Stimulated activated CD4-positive, alpha-beta T cell treated with anti-CD3 and anti-CD28 coated beads, Interleukin-15, amount 100 ng/mL, for 1 hour (primary cell): Measurements from ENCODE around the gene PAK3.

Experiments used
- DNase-seq, 2 donors: peaks; one replicate each; pipeline ENCODE4 v3.0.0-alpha.2; 2020; ENCODE audit warnings: low read depth in 1 of 2, low spot score in 1 of 2

The PAK3 gene

DNA sequence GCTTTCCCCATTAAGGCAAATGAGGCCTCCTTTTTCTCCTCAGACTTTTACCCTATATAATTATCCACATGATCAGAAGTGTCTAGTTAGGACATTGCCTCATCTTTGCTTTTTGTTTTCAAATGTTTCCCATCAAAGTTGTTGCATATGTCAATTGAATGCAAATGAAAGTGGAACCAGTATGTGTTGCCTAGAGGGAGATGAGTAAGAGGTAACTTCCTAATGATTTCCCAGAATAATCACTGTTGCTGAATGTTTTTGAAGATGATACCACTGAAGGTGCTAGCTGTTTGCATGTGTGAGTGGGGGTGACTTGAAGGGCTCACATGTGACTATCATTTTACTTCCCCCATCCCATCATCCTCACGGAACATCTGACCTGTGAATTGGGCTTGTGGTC, 33.9 kb downstream of the PAK3 start:
- no peak for DNase-seq

DNA sequence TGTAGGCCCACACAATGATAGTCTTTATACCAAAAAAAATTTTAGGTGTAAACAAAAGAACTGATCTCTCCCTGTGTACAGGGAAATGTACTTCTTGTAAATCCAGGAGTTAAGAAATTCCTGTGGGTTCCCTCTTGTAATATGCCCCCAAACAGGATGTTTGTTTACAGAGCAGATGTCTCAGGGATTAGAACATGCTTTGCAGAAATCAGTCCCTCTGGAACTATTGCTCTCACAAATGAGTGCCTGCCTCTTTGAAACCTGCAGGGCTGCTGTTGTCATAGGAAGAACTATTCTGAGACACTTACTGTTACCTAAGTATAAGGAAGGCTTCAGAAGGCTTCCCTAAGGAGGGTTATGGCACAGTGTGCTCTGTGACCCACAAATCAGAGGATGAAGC, 35.6 kb downstream of the PAK3 start:
- DNase-seq: no peak

DNA sequence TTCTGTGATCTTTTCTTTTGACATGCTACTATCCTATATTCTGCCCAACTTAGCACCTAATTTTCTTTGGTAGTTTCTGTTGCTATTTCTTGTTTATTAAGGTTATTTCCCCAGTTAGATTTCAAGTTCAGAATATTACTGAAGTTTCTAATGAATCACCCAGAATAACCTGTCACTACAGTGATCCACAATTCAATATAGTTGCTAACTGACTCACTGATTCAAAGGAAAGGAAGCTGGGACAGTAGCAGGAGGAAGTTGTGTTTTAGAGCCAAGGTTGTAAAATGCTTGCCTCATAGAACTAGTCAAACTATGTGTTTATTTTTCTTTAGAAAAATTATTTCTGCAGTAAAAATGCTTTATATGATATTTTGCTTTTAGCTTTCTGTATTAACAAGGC, 37.4 kb downstream of the PAK3 start:
- DNase-seq: no peak

DNA sequence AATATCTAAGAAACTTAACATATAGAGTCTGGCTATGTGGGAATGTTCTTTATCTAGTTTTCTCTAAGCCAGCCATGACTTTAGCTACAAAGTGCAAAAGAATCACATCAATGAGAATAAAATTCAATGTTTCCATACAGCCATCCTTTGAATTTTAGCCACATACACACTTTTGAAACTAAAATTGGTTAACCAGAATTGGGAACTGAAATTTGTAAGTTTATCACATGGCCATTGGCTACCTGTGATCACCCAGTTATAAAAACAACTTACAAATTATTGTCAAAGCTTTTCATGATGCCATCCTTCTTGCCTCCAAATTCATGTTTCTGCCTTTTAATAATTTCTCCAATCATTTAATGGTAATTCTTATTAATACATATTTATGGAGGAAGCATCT, 49.9 kb downstream of the PAK3 start:
- DNase-seq: no peak

DNA sequence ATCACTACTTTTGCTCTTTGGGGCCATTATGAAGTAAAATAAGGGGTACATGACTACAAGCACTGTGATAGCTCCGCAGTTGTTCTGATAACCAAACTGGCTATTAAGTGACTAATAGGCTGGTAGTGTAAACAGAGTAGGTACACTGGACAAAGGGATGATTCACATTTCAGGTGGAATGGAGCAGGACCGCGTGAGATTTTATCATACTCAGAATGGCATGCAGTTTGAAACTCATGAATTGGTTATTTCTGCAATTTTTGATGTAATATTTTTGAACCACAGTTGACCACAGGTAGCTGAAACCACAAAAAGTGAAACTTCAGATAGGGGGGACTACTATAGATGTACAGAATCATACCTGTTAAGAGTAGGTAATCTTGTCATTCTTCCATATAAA, 55.8 kb downstream of the PAK3 start:
- DNase-seq: no peak

DNA sequence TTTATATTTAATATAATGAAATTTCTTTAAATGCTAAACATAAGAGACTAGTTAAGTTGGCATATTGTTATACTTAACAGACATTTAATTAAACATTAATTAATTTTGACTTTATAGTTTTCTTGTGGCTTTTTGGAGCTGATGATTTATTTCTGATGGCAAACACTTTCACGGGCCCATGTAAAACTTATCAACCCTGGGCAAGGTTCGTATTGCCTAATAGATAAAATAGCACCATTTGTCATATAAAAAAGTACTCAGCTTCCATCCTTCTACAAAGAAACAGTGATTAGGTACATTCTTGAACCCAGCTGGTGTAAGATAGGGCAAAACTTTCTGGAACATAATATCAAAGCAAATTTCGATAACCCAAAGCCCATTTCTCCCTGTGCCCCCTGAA, 63.2 kb downstream of the PAK3 start:
- no peak for DNase-seq

DNA sequence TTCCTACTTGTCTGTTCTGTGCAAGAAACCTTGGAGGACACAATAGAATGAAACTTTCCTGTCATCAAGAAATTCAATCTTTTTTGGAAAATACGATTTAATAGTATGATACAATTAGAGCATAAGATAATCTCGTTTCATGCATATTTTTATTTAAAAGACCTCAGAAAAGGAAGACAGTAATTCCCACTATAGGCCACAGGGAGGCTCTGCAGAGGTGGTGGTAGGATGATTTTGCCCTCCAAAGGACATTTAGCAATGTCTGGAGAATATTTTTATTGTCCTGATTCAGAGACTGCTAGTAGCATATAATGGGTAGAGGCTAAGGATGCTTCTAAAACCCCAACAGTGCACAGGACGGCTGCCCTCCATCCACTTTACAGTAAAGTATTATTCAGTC, 68.7 kb downstream of the PAK3 start:
- DNase-seq: no peak

DNA sequence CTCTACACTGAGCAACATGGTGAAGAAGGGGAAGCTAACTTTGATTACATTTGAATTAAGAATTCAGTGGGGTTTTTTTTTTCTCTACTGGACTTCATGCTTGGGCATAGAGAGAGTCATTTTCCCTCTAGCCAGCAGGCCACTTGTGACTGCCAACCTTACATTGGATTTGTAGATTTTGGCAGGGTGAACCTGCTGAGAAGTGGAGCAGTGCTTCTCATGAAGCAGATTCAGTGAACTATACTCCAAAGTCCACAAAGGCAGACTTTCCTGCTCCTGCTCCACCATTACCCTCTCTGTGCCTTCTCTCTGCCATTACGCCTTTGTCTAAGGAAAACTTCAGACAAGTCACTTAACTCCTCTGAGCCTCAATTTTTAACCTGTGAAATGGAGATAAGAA, 69.9 kb downstream of the PAK3 start:
- no peak for DNase-seq

DNA sequence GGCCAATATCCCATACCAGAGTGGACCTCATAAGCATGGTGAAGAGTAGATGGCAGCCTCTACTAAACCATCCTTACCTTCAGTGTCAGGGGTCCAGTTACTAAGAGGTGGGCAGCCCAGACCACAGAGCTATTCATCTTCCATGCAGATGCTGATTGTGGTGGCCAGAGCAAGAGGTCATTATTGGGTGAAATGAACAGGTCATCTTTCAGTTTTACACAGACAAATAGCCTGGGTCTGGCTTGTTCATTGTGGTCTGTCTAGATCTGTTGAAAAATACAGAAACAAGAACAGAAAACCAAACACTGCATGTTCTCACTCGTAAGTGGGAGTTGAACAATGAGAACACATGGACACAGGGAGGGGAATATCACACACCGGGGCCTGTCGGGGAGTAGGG, 71.3 kb downstream of the PAK3 start:
- no peak for DNase-seq

DNA sequence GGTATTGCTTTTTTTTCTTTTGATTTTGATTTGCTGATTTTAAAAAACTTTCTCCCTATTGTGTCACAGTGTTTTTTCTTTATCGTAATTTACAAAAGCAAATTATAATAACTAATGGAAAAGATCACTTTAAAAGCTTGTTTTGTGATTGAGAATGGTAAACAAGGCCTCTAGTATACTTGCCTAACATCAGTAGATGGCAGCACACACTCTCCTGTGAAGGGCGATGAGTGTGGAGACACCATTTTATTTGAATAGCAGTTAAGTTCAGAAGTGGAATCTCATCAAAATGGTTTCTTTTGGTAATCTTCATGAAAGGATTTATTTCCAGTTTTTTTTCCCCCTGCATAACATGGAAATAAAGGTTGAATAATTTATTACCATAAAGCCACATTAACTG, 72.3 kb downstream of the PAK3 start:
- no peak for DNase-seq

DNA sequence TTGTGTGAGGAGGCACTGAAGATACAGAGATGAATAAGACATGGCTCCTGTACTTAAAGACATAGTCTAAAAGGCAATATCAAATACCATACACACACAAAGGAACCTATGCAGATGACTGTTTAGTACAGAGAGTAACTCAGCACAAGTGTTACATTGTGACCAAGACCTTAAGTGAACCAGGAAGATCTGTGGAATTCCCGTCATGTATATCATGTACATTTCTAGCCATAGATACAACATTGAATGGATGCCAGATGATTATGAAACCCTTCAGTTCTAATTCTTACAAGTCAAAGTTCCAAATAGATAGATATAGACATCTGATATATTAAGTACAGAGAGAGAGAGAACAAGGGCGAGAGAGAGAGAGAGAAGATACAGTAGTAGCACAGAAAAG, 73.2 kb downstream of the PAK3 start:
- DNase-seq: no peak

DNA sequence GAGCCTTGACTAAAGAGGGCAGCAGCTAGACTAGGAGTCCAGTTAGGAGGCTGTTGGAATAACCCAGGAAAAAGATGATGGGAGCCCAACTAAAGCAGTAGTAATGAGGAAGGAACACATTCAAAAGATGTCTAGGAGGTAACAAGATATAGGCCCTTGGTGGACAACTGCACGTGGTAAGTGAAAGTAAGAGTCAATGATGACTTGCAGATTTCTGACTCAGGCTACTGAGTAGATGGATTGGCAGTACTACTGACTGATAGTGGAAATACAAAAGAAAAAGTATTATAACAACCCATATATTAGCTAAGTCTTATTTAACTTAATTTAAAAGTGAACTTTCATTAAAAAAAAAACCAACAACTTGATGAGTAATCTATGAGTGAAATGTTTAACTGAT, 74.0 kb downstream of the PAK3 start:
- DNase-seq: no peak

DNA sequence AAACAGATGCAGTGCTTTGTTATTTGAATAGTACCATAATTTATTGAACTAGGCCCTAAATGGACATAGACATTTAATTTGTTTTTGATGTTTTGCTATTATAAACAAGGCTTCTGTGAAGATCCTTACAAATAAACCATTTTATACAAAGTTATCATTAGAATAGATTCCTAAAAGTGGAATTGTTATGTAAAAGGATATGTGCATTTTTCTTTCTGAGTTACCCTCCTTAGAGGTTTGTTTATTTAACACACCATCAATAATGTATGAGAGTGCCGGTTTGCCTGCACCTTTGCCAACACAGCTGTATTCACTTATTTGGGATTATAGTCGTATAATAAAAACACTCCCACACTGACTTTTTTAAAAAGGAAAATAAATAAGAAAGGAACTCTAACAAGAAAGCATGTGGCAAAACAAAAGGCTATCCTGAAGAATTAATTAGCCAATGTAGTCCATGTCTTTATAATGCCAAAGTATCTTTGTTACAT, 84.8 kb downstream of the PAK3 start:
- no peak for DNase-seq

DNA sequence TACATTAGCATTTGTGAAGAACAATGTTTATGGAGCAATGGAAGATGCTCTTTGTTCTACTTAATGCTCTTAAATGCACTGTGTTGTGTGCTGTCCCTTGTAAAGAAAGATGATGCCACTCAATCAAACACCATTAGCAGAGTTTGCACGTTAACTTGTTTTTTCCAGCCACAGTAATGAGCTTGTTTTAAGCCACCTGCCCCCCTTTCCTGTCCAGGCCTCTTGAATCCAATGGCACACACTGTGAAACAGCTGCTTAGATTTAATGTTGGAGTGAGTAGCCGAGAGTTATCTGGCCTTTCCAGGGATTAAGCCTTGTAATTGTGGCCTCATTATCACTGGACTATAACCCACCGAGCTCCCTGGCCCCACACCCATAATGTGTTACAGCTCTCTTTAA, 86.0 kb downstream of the PAK3 start:
- DNase-seq: no peak

DNA sequence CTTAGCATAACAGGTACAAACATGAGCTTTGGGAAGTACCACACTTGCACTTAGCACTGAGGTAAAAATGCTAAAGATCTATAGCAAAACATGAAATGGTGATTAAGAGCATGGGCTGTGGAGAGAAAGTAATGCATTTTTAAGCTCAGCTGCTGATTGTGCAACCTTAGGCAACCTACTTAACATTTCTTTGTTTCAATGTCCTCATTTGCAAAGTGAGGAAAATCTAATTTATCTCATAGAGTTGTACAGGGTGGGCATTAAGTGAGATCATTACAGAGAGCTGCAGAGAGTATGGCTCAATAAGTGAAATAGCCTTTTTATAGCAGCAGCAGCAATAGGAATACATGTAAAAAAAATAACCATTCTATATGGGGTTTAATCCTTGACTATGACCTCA, 87.0 kb downstream of the PAK3 start:
- DNase-seq: no peak

DNA sequence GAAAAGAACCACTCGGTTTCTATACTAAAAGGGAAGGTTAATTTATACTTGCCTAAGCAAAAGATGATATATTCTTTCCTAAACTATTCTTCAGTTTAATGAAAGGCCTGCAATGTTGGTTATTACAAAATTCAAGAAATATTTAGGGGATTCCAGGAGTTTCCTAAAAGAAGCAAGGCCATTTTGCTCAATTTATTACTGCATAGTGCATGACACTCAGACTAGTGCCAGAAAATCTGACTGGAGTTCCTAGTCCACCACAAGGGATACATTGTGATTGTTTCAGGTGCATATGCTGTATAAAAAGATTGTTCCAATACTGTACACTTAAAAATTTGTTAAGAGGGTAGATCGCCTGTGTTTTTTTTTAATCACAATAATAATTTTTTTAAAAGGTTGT, 95.6 kb downstream of the PAK3 start:
- DNase-seq: no peak

DNA sequence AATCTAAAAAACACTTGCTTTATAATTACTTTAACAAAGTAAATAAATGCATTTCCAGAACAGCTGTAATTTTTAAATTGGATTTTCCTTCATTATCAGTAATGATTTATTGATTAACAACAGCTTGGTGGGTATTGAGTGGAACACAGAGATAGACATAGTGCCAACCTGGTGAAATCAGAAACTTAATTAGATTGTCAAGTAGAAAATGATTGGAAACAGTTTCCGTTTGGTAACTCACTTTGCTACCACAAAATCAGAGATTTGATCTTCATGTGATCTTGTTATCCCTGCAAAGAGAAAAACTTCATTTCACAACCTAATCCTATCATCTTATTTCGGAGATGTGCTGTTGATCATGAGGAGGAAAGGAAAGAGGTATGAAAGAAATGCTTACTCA, 103.5 kb downstream of the PAK3 start:
- DNase-seq: no peak

DNA sequence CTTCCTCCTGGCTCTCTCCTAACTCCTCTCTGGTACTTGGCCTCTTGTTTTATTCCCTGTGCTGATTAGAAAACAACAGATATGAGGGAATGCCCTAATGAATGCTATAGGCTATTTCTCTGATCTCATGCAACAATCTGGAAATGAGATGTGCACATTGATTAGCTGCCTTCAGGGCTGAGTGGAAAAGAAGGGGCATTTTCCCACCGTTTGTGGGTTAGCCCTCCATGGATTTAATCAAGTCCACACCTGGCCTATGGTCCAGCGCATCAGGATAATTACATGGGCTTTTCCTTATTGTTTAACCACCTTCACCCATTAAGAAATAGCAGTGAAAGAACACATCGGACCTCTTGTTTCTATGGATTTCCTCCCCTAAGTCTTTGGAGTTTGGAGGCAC, 104.3 kb downstream of the PAK3 start:
- no peak for DNase-seq

DNA sequence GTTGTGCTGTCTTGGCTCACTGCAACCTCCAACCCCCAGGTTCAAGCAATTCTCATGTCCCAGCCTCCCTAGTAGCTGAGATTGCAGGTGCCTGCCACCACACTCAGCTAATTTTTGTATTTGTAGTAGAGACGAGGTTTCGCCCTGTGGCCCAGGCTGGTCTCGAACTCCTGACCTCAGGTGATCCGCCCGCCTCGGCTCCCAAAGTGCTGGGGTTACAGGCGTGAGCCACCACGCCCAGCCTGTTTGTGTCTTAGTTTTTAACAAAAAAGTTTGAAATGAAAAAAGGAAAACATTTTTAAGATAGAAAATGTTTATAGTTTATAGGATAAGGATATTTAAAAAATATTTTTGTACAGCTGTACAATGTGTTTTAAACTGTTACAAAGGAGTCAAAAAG, 111.9 kb downstream of the PAK3 start:
- no peak for DNase-seq

DNA sequence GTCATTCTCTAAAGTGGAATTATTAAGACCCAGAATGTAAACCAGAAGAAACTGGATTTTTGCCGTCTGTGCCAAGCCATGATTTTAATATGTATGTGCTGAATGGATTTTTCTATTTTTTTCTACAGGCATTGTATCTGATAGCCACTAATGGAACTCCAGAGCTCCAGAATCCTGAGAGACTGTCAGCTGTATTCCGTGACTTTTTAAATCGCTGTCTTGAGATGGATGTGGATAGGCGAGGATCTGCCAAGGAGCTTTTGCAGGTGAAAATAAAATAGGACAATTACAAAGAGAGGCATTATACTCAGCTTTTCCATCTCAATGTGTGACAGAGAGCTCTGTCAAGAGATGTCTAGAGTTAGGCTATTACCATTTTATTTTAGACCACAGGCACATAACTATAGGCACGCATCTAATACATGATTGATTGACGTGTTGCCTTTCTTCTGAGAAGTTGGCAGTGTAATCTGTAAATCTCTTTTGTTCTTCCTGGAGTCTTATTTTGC, 120.4 kb downstream of the PAK3 start:
- no peak for DNase-seq

DNA sequence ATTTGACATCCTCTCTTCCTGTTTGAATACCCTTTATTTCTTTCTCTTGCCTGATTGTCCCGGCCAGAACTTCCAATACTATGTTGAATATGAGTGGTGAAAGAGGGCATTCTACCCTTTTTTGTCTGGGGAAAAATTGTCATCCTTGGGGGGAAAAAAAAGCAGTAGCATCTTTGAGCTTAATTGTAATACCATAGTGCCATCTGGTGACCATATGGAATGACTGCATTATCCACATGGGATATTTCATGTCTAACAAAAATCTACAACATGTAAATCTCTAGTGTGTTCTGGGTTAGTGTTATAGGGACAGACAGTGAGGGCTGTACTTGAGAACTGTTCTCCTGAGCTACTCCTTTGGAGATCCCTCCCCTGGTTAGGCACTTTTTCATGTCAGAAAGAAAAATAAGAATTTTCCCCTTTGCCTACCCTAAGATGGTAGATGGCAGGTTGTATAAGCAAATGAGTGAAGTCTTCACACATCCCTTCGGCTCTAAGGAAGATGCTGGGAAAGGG, 148.3 kb downstream of the PAK3 start:
- no peak for DNase-seq

DNA sequence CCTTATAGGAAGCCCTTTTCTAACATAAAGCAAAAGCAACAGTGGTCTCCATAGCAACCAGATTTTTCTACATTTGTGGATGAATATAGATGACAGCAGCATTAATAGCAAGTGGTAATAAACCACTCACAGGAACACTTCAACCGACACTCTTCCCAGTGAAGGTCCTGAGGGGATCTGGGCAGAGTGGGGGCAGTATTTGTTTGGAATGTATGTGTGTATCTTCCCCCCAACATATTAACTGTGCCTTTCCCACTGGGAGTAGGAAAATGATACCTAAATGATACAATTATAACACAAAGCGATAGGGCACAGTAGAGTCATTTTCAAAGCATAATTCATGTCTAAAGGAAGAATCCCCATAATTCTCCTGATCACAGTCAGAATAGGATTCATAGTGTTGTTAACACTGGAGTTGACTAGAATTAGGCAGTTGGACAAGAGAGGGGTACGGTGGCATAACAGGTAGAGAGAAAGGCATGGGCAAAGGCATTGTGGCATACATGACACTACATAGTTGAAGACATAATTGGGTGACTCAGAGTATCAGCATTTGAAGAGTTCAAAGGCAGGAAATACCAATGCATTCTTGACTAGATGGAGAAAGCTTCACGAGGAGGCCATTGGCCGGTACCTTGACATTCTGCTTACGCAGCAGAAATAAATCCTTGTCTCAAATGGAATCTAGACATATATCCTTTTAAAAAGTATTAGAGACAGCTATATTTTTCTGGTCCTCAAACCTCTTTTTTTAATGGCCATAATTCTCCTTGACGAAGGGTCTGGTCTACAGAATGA, 159.1 kb downstream of the PAK3 start:
- DNase-seq: no peak

DNA sequence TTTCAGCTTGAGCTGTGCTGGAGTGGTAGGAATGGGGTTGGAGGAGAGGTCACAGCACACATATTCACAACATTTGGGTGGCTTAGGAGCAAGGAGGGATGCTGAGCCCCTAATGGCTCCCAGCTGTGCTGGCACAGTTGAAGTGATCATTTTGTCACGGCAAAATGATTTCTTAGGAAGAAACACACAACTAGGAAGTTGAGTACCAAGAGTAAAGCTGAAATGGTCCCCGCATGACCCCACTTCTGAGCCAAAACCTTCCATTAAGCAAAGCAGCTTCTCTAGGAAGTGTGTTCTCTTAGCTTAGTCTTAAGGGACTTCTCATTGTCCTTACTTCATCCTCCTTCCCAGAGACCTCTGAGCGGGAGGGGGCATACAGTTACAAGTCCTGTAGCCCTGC, 161.7 kb downstream of the PAK3 start:
- DNase-seq: no peak
